Heart right ventricle (tissue), 16 donors: ENCODE results near the gene DAB2IP. TPM values are rescaled to one million over a fixed set of nuclear protein-coding genes. Genes with fewer than 3 reads are reported as not detected.

Experiments used
- ATAC-seq, 8 donors: fragments of 200-7000 bp; cut with Tn5 transposase; one replicate each; pipeline ENCODE4 v1.9.1; 2020; ENCODE audit warnings: mild to moderate bottlenecking in 8 of 8, moderate library complexity in 8 of 8, moderate number of reproducible peaks in 1 of 8
- DNase-seq, 2 donors: peaks; one replicate each; pipeline ENCODE4 v3.0.0-alpha.2; 2020
- H3K27ac ChIP-seq, 10 donors: fragments of 200-600 bp; sonication (generic) in 2 of 10; one replicate each; pipeline versions ENCODE4 v1.5.0 to v1.8.0; 2020 to 2022; ENCODE audit warnings: mild to moderate bottlenecking in 3 of 10
- H3K27me3 ChIP-seq, 7 donors: fragments of 200-600 bp; one replicate each; pipeline ENCODE4 v1.8.0; 2021 to 2022; ENCODE audit warnings: mild to moderate bottlenecking in 2 of 7
- H3K36me3 ChIP-seq, 9 donors: fragments of 200-600 bp; sonication (generic) in 1 of 9; one replicate each; pipeline versions ENCODE4 v1.5.0 to v1.8.0; 2020 to 2022; ENCODE audit warnings: mild to moderate bottlenecking in 2 of 9
- H3K4me1 ChIP-seq, 9 donors: fragments of 200-600 bp; sonication (generic) in 1 of 9; one replicate each; pipeline versions ENCODE4 v1.5.0 to v1.8.0; 2020 to 2022; ENCODE audit warnings: mild to moderate bottlenecking in 4 of 9
- H3K4me3 ChIP-seq, 10 donors: fragments of 200-600 bp; sonication (generic) in 2 of 10; one replicate each; pipeline versions ENCODE4 v1.5.0 to v1.8.0; 2020 to 2022; ENCODE audit warnings: mild to moderate bottlenecking in 7 of 10, moderate library complexity in 2 of 10
- H3K9me3 ChIP-seq, 11 donors: fragments of 200-600 bp in 10 of 11; sonication (generic) in 2 of 11; one replicate each; pipeline versions ENCODE4 v1.5.0 to v1.8.0; 2013 to 2022; ENCODE audit warnings: mild to moderate bottlenecking in 2 of 11, control low read depth in 1 of 11, moderate library complexity in 1 of 11
- WGBS, 2 donors: extraction: QIAGEN DNeasy Blood & Tissue Kit; methylation state at CpG; one replicate each; pipeline ENCODE4 v1.1.7; 2013; ENCODE audit warnings: inconsistent platforms in 1 of 2; 5-methylcytosine and 5-hydroxymethylcytosine counted together
- intact Hi-C, 10 donors: fragments of 100-400 bp; cut with DNase I; formaldehyde crosslinking; loops; one replicate each; pipeline versions ENCODE4 v1.11.1 to v1.14.2; 2022
- polyA plus RNA-seq, 2 donors: library from polyadenylated mRNA; stranded (reverse); fragments of 200-250 nt; gene quantifications; one replicate each; pipeline ENCODE4 v1.2.3, GENCODE V29; 2013
- total RNA-seq, 10 donors: library from RNA; stranded (reverse); fragmentation: NEBNext Ultra II Directional in 3 of 10; extraction: Animal tissue kit (Norgen Biotek cat#: 25700) in 3 of 10; gene quantifications; one replicate each; pipeline versions ENCODE4 v1.2.1 to v1.2.4, GENCODE V29; 2021 to 2023
- TF ChIP-seq, protein P1 (sequence below), 9 donors: fragments of 200-600 bp; sonication (generic) in 2 of 9; IDR thresholded peaks; one replicate each; pipeline versions ENCODE4 v1.5.0 to v1.8.0; 2021 to 2022; ENCODE audit warnings: antibody characterized with exemption in 9 of 9, mild to moderate bottlenecking in 5 of 9, moderate library complexity in 1 of 9
- donor health status: Arrhythmogenic right ventricular cardiomyopathy.
- donor health status: ischemic (EF 13 %, LVEDD 7.1; RV severe dilation, severe dysfunction).
- donor health status: healthy with polysubstance abuse.
- donor health status: DM: no; HTN: yes; CAD: no.
- donor health status: DM: no; HTN: no; CAD: no.
- donor health status: ischemic (EF 25% LVEDD 6.9; RV normal size, moderate dysfunction).
- donor health status: ischemic (EF 25% LVEDD 5.7; RV mildly dilated, moderate dysfunction).
- donor health status: healthy.
- donor health status: DM: yes; HTN: yes; CAD: no.
- donor health status: Ischemic cardiomyopathy.
- donor health status: ischemic (EF 35%, LVEDD 5.7; RV mildly dilated, moderate dysfunction).
- donor health status: nonischemic (EF 11% LVEDD 7.7; RV severe dilation, severe dysfunction).
- donor health status: DM: yes; HTN: yes; CAD: no.
- donor health status: PGD.
- donor health status: ischemic (EF 29% LVEDD 5.4; RV normal size, mild dysfunction).
- donor health status: nonischemic (EF 23%, LVEDD 6.1; RV moderate dilation, normal function).

DAB2IP gene
- total and polyA plus RNA-seq, 12 donors: 18.1 to 71.1 (median 52.8) TPM

GRCh38 chr9:121645003-121645402 is 6.4 kb upstream of the DAB2IP start:
- peaks cover 0 to 7% (median 0%) of the 10 kb centered on the region in 7 donors for H3K27me3 ChIP-seq
- TF ChIP-seq, protein P1, sequence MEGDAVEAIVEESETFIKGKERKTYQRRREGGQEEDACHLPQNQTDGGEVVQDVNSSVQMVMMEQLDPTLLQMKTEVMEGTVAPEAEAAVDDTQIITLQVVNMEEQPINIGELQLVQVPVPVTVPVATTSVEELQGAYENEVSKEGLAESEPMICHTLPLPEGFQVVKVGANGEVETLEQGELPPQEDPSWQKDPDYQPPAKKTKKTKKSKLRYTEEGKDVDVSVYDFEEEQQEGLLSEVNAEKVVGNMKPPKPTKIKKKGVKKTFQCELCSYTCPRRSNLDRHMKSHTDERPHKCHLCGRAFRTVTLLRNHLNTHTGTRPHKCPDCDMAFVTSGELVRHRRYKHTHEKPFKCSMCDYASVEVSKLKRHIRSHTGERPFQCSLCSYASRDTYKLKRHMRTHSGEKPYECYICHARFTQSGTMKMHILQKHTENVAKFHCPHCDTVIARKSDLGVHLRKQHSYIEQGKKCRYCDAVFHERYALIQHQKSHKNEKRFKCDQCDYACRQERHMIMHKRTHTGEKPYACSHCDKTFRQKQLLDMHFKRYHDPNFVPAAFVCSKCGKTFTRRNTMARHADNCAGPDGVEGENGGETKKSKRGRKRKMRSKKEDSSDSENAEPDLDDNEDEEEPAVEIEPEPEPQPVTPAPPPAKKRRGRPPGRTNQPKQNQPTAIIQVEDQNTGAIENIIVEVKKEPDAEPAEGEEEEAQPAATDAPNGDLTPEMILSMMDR (IDR thresholded peaks at IDR 0.05): no peak
- intact Hi-C loops: loop anchor here in 1 of 10 donors (10.0 kb wide), 1 partner anchor 80 kb away; no protein-coding TSS in a partner anchor
- DNase-seq (no peak), ATAC-seq (peak in 7 of 8 donors; percentile 5 to 36 (median 21))
- no peak overlapping the region for H3K4me3 ChIP-seq
- 25 to 28% methylated on average over 4 of the region's 4 CpGs for WGBS, 2 donors
- no peaks in the 10 kb centered on the region for H3K36me3 ChIP-seq
- peak overlapping the region in 9 of 10 donors; percentile 37 to 83 (median 65) for H3K27ac ChIP-seq
- peaks cover 13 to 83% (median 46%) of the 10 kb centered on the region in 9 donors for H3K4me1 ChIP-seq
- H3K9me3 ChIP-seq: no peaks in the 10 kb centered on the region

- H3K4me3 ChIP-seq: no peak overlapping the region
- ATAC-seq (peak; percentile 30 to 77 (median 64)), DNase-seq (peak in 1 of 2 donors; percentile 62)
- H3K9me3 ChIP-seq: no peaks in the 10 kb centered on the region
- 52 to 60% methylated on average over 22 of the region's 22 CpGs for WGBS, 2 donors
- peaks cover 21 to 83% (median 46%) of the 10 kb centered on the region in 9 donors for H3K4me1 ChIP-seq
- intact Hi-C loops: loop anchor here in 2 of 10 donors (1.0 to 10.0 kb wide), 2 partner anchors 14 to 79 kb away; no protein-coding TSS in a partner anchor
- TF ChIP-seq, protein P1 (IDR thresholded peaks at IDR 0.05): no peak
- H3K36me3 ChIP-seq: no peaks in the 10 kb centered on the region
- H3K27ac ChIP-seq: peak overlapping the region; percentile 20 to 85 (median 70)
- peaks cover 0 to 18% (median 0%) of the 10 kb centered on the region in 7 donors for H3K27me3 ChIP-seq
These were observed 5.3 kb upstream of the DAB2IP start for GRCh38 chr9:121645853-121646807.

- Histone ChIP-seq H3K4me3 (no peak overlapping the region), H3K27me3 (peaks cover 0 to 26% (median 0%) of the 10 kb centered on the region in 7 donors), H3K36me3 (no peaks in the 10 kb centered on the region), H3K9me3 (no peaks in the 10 kb centered on the region), H3K4me1 (peaks cover 21 to 81% (median 50%) of the 10 kb centered on the region in 9 donors), H3K27ac (peak overlapping the region in 9 of 10 donors; percentile 16 to 85 (median 65))
- DNase-seq (no peak), ATAC-seq (no peak)
- TF ChIP-seq, protein P1 (IDR thresholded peaks at IDR 0.05): no peak
- 79 to 86% methylated on average over 1 of the region's 1 CpG for WGBS, 2 donors
- intact Hi-C loops: loop anchor here in 2 of 10 donors (1.0 to 10.0 kb wide), 2 partner anchors 13 to 78 kb away; no protein-coding TSS in a partner anchor
These were observed 4.4 kb upstream of the DAB2IP start for GRCh38 chr9:121646992-121647391.

GRCh38 chr9:121648172-121648571 is 3.3 kb upstream of the DAB2IP start:
- H3K27me3 ChIP-seq: peaks cover 0 to 38% (median 0%) of the 10 kb centered on the region in 7 donors
- peaks cover 26 to 81% (median 59%) of the 10 kb centered on the region in 9 donors for H3K4me1 ChIP-seq
- WGBS, 2 donors: 97 to 98% methylated on average over 5 of the region's 5 CpGs
- ATAC-seq (no peak), DNase-seq (no peak)
- no peaks in the 10 kb centered on the region for H3K9me3 ChIP-seq
- peak overlapping the region in 2 of 10 donors; percentile 7 to 96 for H3K27ac ChIP-seq
- intact Hi-C loops: loop anchor here in 1 of 10 donors (10.0 kb wide), 1 partner anchor 77 kb away; no protein-coding TSS in a partner anchor
- no peak overlapping the region for H3K4me3 ChIP-seq
- H3K36me3 ChIP-seq: no peaks in the 10 kb centered on the region
- TF ChIP-seq, protein P1 (IDR thresholded peaks at IDR 0.05): no peak
